OCI-LY7 (cell line): ENCODE results near the gene WDR87. TPM values are rescaled to one million over a fixed set of nuclear protein-coding genes. Genes with fewer than 3 reads are reported as not detected.

Source experiments
- BruUV-seq: library from RNA; stranded (reverse); fragments of 400-500 nt; replicated peaks from 2 replicates; lab custom pipeline; 2021; lab: Mats Ljungman, UMichigan
- CTCF ChIA-PET: fragments of 300-600 bp; sonication (Branson Sonifier 250); formaldehyde crosslinking; loops from one replicate; lab custom pipeline; 2022; ENCODE audit warnings: antibody characterized with exemption; ENCODE audit not compliant: unreplicated experiment; lab: Charles Lee
- POLR2A ChIA-PET: fragments of 300-600 bp; sonication (Branson Sonifier 250); formaldehyde crosslinking; loops from one replicate; lab custom pipeline; 2022; ENCODE audit warnings: antibody characterized with exemption; lab: Charles Lee
- DNase-seq: peaks from one replicate; pipeline ENCODE4 v3.0.0-alpha.2; 2015; ENCODE audit warnings: low spot score
- H2AFZ ChIP-seq: fragments of 200-600 bp; sonication (generic), shearing (Covaris generic); 2 replicates; pipeline ENCODE4 v1.6.1; 2014; ENCODE audit warnings: mild to moderate bottlenecking, antibody characterized with exemption, low read length, moderate library complexity
- H3K27ac ChIP-seq: fragments of 200-600 bp; sonication (generic); 2 replicates; pipeline ENCODE4 v1.5.1; 2014; ENCODE audit warnings: mixed run types, low read depth, mild to moderate bottlenecking, moderate library complexity, low read length, inconsistent platforms; ENCODE audit not compliant: poor library complexity, severe bottlenecking
- H3K36me3 ChIP-seq: fragments of 200-600 bp; sonication (generic); 2 replicates; pipeline ENCODE4 v1.6.1; 2014; ENCODE audit warnings: mild to moderate bottlenecking, antibody characterized with exemption, low read length, moderate library complexity, mixed read lengths; ENCODE audit not compliant: insufficient read depth
- H3K4me1 ChIP-seq: fragments of 200-600 bp; sonication (generic); 2 replicates; pipeline ENCODE4 v1.5.1; 2014; ENCODE audit warnings: mild to moderate bottlenecking, low read length; ENCODE audit not compliant: insufficient read depth, poor library complexity, severe bottlenecking
- H3K4me2 ChIP-seq: fragments of 200-600 bp; sonication (generic); 2 replicates; pipeline ENCODE4 v1.6.1; 2014; ENCODE audit warnings: mild to moderate bottlenecking, low read length
- H3K4me3 ChIP-seq: fragments of 200-600 bp; sonication (generic); 2 replicates; pipeline ENCODE4 v1.5.1; 2014; ENCODE audit warnings: mild to moderate bottlenecking, low read depth, low read length; ENCODE audit not compliant: poor library complexity, severe bottlenecking
- H3K79me2 ChIP-seq: fragments of 200-600 bp; sonication (generic); 2 replicates; pipeline ENCODE4 v1.6.1; 2016; ENCODE audit warnings: low read depth, mild to moderate bottlenecking, low read length, moderate library complexity, mixed read lengths; ENCODE audit not compliant: insufficient read depth
- H3K9me2 ChIP-seq: fragments of 200-600 bp; sonication (generic); 2 replicates; pipeline ENCODE4 v1.6.1; 2016; ENCODE audit warnings: mild to moderate bottlenecking, low read length, mixed read lengths; ENCODE audit not compliant: insufficient read depth
- H3K9me3 ChIP-seq: fragments of 200-600 bp; sonication (generic); 2 replicates; pipeline ENCODE4 v1.6.1; 2014; ENCODE audit warnings: mild to moderate bottlenecking, mixed run types, low read length, mixed read lengths
- H4K20me1 ChIP-seq: fragments of 200-600 bp; sonication (generic); 2 replicates; pipeline ENCODE4 v1.6.1; 2014; ENCODE audit warnings: mild to moderate bottlenecking, antibody characterized with exemption, low read length, moderate library complexity, mixed read lengths; ENCODE audit not compliant: insufficient read depth
- EZH2phosphoT487 ChIP-seq: fragments of 200-600 bp; sonication (generic); IDR thresholded peaks from 2 replicates; pipeline ENCODE4 v1.6.1; 2018; ENCODE audit warnings: low read depth, borderline replicate concordance, mild to moderate bottlenecking, mixed run types, antibody characterized with exemption, low read length, moderate library complexity, mixed read lengths
- intact Hi-C: fragments of 100-400 bp; cut with micrococcal nuclease; formaldehyde crosslinking; loops from one replicate; pipeline ENCODE4 v1.10.0; 2022; ENCODE audit not compliant: unreplicated experiment
- total RNA-seq, 2 experiments: library from RNA; depleted of rRNA in 1 of 2; stranded (reverse); fragments of >200 nt in 1 of 2; shearing (Covaris generic) in 1 of 2; gene quantifications; 2 replicates each; pipeline ENCODE4 v1.2.3, GENCODE V29; 2014 to 2022
- TF ChIP-seq, protein P1 (sequence below): fragments of 200-600 bp; sonication (generic); conservative IDR thresholded peaks from 2 replicates; pipeline ENCODE4 v1.5.1; 2014; ENCODE audit warnings: mild to moderate bottlenecking, antibody characterized with exemption, low read length, moderate library complexity, mixed read lengths

The WDR87 gene
- total RNA-seq, 2 experiments from 2014 or later, result 0.08 TPM; not detected in 1

DNA sequence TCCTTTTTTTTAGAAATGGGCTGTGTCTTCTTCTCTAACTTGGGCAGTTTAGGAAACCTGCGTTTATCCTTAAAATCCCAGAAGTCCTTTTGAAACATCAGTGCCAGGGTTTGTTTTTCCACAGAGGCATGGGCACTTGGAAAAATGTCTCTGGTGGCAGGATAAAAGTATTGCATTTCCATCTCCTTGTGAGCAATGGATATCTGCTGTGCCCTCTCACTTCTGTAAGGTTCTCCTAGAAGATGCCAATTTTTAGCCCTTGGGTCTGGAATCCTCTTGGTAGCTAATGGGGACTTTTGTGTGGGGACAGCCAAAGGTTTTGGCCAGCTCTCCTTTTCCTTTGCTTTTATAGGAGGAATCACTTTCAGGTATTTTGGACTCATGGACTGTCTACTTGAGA, 21.0 kb downstream of the WDR87 start:
- no TSS peak for BruUV-seq
- Histone ChIP-seq H4K20me1 (no peaks in the 10 kb centered on the region), H3K4me3 (no peak overlapping the region), H3K79me2 (no peaks in the 10 kb centered on the region), H3K27ac (no peak overlapping the region), H2AFZ (no peak overlapping the region), H3K36me3 (no peaks in the 10 kb centered on the region), H3K9me2 (no peaks in the 10 kb centered on the region), H3K9me3 (no peaks in the 10 kb centered on the region), H3K4me1 (no peaks in the 10 kb centered on the region), H3K4me2 (no peak overlapping the region)
- POLR2A ChIA-PET, result no interaction called here
- no peak for DNase-seq
- CTCF ChIA-PET, result interaction anchor here (0.6 kb wide), 1 partner anchor 285 kb away, joined by 3 read pairs; no protein-coding TSS in a partner anchor
- TF ChIP-seq, protein P1, sequence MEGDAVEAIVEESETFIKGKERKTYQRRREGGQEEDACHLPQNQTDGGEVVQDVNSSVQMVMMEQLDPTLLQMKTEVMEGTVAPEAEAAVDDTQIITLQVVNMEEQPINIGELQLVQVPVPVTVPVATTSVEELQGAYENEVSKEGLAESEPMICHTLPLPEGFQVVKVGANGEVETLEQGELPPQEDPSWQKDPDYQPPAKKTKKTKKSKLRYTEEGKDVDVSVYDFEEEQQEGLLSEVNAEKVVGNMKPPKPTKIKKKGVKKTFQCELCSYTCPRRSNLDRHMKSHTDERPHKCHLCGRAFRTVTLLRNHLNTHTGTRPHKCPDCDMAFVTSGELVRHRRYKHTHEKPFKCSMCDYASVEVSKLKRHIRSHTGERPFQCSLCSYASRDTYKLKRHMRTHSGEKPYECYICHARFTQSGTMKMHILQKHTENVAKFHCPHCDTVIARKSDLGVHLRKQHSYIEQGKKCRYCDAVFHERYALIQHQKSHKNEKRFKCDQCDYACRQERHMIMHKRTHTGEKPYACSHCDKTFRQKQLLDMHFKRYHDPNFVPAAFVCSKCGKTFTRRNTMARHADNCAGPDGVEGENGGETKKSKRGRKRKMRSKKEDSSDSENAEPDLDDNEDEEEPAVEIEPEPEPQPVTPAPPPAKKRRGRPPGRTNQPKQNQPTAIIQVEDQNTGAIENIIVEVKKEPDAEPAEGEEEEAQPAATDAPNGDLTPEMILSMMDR, result no peak
- TF ChIP-seq EZH2phosphoT487, result no peak
- intact Hi-C loops, result no loop called here

DNA sequence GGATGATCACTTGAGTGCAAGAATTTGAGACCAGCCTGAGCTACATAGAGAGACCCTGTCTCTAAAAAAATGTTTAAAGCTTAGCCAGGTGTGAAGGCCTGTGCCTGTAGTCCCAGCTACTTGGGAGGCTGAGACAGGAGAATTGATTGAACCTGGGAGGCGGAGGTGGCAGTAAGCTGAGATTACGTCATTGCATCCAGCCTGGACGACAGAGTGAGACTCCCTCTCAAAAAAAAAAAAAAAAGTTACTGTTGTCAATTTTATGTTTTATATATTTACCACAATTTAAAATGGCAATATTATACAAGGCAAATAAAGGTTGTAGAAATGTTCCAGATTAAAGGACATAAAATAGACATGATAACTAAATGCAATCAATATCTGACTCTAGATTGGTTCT, 29.2 kb downstream of the WDR87 start:
- H3K27ac ChIP-seq, result no peak overlapping the region
- H3K9me3 ChIP-seq, result no peaks in the 10 kb centered on the region
- no peak overlapping the region for H2AFZ ChIP-seq
- H3K36me3 ChIP-seq, result no peaks in the 10 kb centered on the region
- H3K79me2 ChIP-seq, result no peaks in the 10 kb centered on the region
- intact Hi-C loops, result no loop called here
- DNase-seq, result no peak
- H3K4me1 ChIP-seq, result no peaks in the 10 kb centered on the region
- TF ChIP-seq, protein P1, result no peak
- TF ChIP-seq EZH2phosphoT487, result no peak
- no peaks in the 10 kb centered on the region for H3K9me2 ChIP-seq
- ChIA-PET POLR2A (no interaction called here), CTCF (no interaction called here)
- no peak overlapping the region for H3K4me2 ChIP-seq
- H4K20me1 ChIP-seq, result no peaks in the 10 kb centered on the region
- no peak overlapping the region for H3K4me3 ChIP-seq
- BruUV-seq, result no TSS peak

DNA sequence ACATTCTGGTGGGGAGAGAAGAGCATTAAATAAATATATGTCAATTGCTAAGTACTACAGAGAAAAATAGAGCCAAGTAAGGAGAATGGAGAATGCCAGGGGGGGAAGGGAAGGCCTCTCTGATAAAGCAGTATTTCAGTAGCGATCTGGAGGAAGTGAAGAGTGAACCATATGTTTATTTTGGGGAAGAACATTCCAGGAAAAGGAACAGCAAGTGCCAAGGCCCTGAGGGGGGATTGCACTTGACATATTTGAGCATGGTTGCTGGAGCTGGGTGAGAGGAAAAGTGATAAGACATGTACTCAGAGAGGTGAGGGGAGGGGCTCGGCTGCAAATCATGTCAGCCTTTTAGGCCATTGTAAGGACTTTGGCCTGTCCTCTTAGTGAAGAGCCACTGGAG, 30.4 kb downstream of the WDR87 start:
- Histone ChIP-seq H3K4me3 (no peak overlapping the region), H3K79me2 (no peaks in the 10 kb centered on the region), H2AFZ (no peak overlapping the region), H3K27ac (no peak overlapping the region), H3K36me3 (no peaks in the 10 kb centered on the region), H3K4me1 (no peaks in the 10 kb centered on the region), H3K9me3 (no peaks in the 10 kb centered on the region), H3K4me2 (no peak overlapping the region), H4K20me1 (no peaks in the 10 kb centered on the region), H3K9me2 (no peaks in the 10 kb centered on the region)
- CTCF ChIA-PET, result no interaction called here
- POLR2A ChIA-PET, result no interaction called here
- no peak for DNase-seq
- TF ChIP-seq, protein P1, result no peak
- no peak for TF ChIP-seq EZH2phosphoT487
- intact Hi-C loops, result no loop called here
- no TSS peak for BruUV-seq
